ENCODE measurements around the gene IL13RA1.
"Not testable (repeated sequence)": the region's sequence is repeated elsewhere in the genome, so short reads cannot be mapped to it uniquely, and the experiment has no call there.

IL13RA1 gene

GRCh38 chrX:118729042-118729652 lies 1.7 kb downstream of the IL13RA1 start:
- DNase-seq (ENCODE audit: low read depth in 2 of 2): no peak

GRCh38 chrX:118730500-118731247 lies 3.3 kb downstream of the IL13RA1 start:
- no peak for DNase-seq (ENCODE audit: low read depth in 2 of 2)

GRCh38 chrX:118732551-118732950 lies 5.1 kb downstream of the IL13RA1 start:
- DNase-seq (ENCODE audit: low read depth in 2 of 2): not testable (repeated sequence)

- no peak for DNase-seq (ENCODE audit: low read depth in 2 of 2)
These were observed 7.5 kb downstream of the IL13RA1 start for GRCh38 chrX:118734909-118735308.

- DNase-seq (ENCODE audit: low read depth in 2 of 2): no peak
These were observed 9.1 kb downstream of the IL13RA1 start for GRCh38 chrX:118736394-118737010.

- no peak for DNase-seq (ENCODE audit: low read depth in 2 of 2)
These were observed 12.2 kb downstream of the IL13RA1 start for GRCh38 chrX:118739577-118739976.

- no peak for DNase-seq (ENCODE audit: low read depth in 2 of 2)
These were observed 13.0 kb downstream of the IL13RA1 start for GRCh38 chrX:118740276-118740889.

- DNase-seq (ENCODE audit: low read depth in 2 of 2): no peak
These were observed 14.8 kb downstream of the IL13RA1 start for GRCh38 chrX:118742176-118742575.

GRCh38 chrX:118745570-118745969 lies 18.2 kb downstream of the IL13RA1 start:
- DNase-seq (ENCODE audit: low read depth in 2 of 2): no peak

- DNase-seq (ENCODE audit: low read depth in 2 of 2): no peak
These were observed 24.8 kb downstream of the IL13RA1 start for GRCh38 chrX:118751950-118752783.

GRCh38 chrX:118755633-118756032 lies 28.2 kb downstream of the IL13RA1 start:
- DNase-seq (ENCODE audit: low read depth in 2 of 2): no peak

- DNase-seq (ENCODE audit: low read depth in 2 of 2): no peak
These were observed 28.7 kb downstream of the IL13RA1 start for GRCh38 chrX:118756101-118756500.

- no peak for DNase-seq (ENCODE audit: low read depth in 2 of 2)
These were observed 31.1 kb downstream of the IL13RA1 start for GRCh38 chrX:118758511-118758910.

GRCh38 chrX:118760025-118760424 lies 32.6 kb downstream of the IL13RA1 start:
- DNase-seq (ENCODE audit: low read depth in 2 of 2): no peak

- no peak for DNase-seq (ENCODE audit: low read depth in 2 of 2)
These were observed 34.7 kb downstream of the IL13RA1 start for GRCh38 chrX:118761939-118762707.

GRCh38 chrX:118763489-118763888 lies 36.1 kb downstream of the IL13RA1 start:
- no peak for DNase-seq (ENCODE audit: low read depth in 2 of 2)

GRCh38 chrX:118764122-118764521 lies 36.7 kb downstream of the IL13RA1 start:
- no peak for DNase-seq (ENCODE audit: low read depth in 2 of 2)

GRCh38 chrX:118770133-118770760 lies 42.8 kb downstream of the IL13RA1 start:
- no peak for DNase-seq (ENCODE audit: low read depth in 2 of 2)

- DNase-seq (ENCODE audit: low read depth in 2 of 2): no peak
These were observed 44.6 kb downstream of the IL13RA1 start for GRCh38 chrX:118772051-118772450.

- no peak for DNase-seq (ENCODE audit: low read depth in 2 of 2)
These were observed 46.4 kb downstream of the IL13RA1 start for GRCh38 chrX:118773782-118774181.
